NCI-H1105 treated with DMSO at 0.1 percent for 48 hours (cell line): ENCODE measurements around the gene DNAAF6.
"Not testable (repeated sequence)": the region's sequence is repeated elsewhere in the genome, so short reads cannot be mapped to it uniquely, and the experiment has no call there.

Source experiments
- DNase-seq: peaks from one replicate; lab custom pipeline; 2025; lab: John Stamatoyannopoulos, UW

DNAAF6 gene

GRCh38 chrX:107205770-107206696 lies at the start of gene DNAAF6, which contains the start of gene NUP62CL:
DNAAF6 (plus strand) TSS chrX:107206611; CDS start chrX:107212876, 6,265 bp downstream.
NUP62CL (minus strand) TSS chrX:107206433; CDS start chrX:107175146, 31,287 bp downstream.
- DNase-seq, result peak; percentile 61

DNA sequence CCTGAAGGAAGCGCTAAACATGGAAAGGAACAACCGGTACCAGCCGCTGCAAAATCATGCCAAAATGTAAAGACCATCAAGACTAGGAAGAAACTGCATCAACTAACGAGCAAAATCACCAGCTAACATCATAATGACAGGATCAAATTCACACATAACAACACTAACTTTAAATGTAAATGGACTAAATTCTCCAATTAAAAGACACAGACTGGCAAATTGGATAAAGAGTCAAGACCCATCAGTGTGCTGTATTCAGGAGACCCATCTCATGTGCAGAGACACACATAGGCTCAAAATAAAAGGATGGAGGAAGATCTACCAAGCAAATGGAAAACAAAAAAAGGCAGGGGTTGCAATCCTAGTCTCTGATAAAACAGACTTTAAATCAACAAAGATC lies 48.8 kb upstream of the DNAAF6 start:
- not testable (repeated sequence) for DNase-seq

GRCh38 chrX:107167163-107167921 lies 39.1 kb upstream of the DNAAF6 start:
- no peak for DNase-seq

GRCh38 chrX:107168257-107168656 lies 38.2 kb upstream of the DNAAF6 start:
- no peak for DNase-seq

DNA sequence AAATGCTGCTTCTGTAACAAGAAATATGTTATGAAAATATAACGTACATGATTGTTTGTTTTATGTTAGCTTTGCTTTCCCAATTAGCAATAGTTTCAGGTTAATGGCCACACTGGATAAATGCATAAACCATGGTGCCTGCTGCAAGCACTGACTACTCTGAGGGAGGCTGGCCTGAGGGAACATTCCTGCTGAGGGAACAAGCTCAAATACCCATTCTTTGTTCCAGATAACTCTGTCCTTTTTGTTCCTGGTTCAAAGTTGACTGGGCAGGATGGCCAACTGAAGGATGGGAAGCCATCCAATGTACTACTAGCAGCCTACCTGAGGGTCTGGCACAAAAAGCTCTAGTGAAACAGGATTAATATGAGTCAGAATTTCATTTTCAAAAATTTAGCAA lies 37.7 kb upstream of the DNAAF6 start:
- DNase-seq, result no peak

- DNase-seq, result no peak
Measured at GRCh38 chrX:107171369-107172102, 34.9 kb upstream of the DNAAF6 start.

DNA sequence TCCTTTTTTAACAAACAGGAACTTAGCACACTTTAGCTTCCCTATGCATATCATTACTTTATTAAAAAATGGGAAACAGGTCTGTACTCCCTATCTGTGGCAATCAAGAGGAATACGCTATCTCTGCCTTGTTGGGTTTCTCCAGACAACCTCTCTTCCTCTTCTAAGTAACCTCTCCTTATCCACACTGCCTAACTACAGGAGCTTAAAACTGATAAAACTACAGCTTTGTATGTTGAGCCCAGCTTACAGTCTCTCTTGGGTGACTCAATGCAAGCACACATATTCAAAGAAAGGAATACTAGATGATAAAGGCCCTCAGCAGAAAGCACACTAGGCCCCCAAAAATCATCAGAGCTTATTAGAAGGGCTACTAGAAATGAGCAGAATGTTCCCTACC lies 9.1 kb upstream of the DNAAF6 start:
- DNase-seq, result no peak

DNA sequence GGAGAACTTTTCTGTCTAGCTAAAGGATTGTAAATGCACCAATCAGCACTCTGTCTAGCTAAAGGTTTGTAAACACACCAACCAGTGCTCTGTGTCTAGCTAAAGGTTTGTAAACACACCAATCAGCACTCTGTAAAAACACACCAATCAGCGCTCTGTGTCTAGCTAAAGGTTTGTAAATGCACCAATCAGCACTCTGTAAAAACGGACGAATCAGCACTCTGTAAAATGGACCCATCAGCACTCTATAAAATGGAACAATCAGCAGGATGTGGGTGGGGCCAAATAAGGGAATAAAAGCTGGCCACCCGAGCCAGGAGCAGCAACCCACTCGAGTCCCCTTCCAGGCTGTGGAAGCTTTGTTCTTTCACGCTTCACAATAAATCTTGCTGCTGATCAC lies 8.3 kb upstream of the DNAAF6 start:
- not testable (repeated sequence) for DNase-seq

DNA sequence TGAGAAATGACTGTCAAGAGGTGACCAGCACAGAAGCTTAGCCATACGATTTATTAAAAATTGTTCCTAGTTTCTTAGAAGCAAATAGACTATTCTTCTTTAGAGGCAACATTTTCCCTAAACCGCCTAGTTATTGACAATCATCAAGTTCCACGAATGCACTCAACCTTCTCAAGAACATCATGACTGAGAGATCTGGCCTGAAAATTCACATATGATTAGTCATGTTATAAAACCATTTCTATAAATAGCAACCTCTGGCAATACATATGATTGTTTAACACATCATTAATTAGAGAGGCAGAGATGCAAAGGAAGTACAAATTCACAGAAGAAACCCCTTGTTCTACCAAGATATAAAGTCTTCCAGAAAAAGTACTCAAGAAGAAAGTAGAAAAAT lies 6.9 kb upstream of the DNAAF6 start:
- no peak for DNase-seq

DNA sequence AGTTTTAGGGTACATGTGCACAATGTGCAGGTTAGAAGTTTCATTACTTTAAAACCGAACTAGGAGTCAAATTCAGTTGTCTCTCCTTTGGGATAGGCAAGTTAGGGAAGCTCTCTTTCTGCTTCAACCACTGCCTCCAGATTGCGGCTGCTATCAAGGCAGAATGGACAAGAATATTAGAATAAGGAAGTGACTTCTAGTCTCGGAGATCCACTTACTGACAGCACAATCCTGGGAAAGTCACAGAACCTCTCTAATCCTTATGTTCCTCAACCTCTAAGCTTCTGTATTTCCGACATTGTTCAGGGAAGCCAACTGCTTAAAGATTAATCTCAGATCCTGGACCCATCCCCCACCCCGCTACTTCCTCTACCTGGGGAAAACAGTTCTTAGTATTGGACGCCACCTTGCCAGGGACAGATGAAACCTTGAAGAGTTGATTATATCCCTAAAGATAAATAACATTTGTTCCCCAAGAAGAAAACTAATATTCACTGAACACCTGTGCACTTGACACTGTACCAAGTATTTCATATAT lies 2.3 kb upstream of the DNAAF6 start:
- no peak for DNase-seq

GRCh38 chrX:107206697-107207065 lies 270 bp downstream of the DNAAF6 start:
- no peak for DNase-seq

GRCh38 chrX:107207089-107207488 lies 678 bp downstream of the DNAAF6 start:
- DNase-seq, result no peak

GRCh38 chrX:107207943-107208342 lies 1.5 kb downstream of the DNAAF6 start:
- no peak for DNase-seq

GRCh38 chrX:107213477-107213876 lies 7.1 kb downstream of the DNAAF6 start:
- DNase-seq, result no peak

- no peak for DNase-seq
Measured at GRCh38 chrX:107226757-107227156, 20.3 kb downstream of the DNAAF6 start.

DNA sequence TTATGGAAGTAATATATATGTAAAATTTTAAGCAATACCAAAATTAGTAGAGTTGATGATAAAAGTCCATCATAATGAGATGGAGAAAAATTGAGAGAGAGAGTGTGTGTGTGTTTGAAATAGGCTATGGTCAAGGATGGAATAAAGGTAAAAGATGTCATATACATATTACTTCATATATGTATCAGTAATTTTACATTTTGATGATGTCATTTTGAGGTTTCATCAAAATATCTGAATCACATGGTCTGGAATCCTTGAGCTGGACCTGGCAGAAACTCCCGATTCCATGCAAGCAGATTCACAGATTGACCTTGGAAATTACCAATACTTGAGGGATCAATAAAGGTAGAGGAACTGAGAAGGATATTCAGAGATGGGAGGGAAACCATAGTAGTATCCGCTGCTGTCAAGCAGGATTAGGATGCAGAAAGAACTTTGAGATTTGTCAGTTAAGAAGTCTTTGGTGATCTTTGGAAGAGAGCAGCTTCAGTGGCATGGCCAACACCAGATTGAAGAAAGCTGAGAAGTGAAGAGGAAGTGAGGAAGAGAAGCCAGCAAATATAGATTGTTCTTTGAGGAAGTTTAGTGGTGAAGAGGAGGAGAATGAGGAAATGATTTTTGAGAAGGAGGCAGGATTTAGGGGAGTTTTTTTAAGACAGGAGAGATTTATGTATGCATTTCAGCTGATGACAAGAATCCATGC lies 21.5 kb downstream of the DNAAF6 start:
- DNase-seq, result no peak

- no peak for DNase-seq
Measured at GRCh38 chrX:107228486-107228819, 22.0 kb downstream of the DNAAF6 start.

DNA sequence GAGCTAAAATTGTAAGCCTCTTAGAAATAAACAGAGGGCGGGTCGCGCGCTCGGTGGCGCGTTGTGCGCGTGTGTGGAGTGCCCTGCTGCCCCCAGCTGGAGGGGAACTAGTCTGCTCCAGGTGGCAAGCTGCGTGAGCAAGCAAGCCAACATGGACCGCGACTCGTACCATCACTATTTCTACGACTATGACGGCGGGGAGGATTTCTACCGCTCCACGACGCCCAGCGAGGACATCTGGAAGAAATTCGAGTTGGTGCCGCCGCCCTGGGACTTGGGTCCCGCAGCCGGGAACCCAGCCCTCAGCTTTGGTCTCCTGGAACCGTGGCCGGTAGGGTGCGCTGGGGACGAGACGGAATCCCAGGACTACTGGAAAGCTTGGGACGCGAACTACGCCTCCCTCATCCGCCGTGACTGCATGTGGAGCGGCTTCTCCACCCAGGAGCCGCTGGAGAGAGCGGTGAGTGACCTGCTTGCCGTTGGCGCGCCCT lies 66.1 kb downstream of the DNAAF6 start:
- no peak for DNase-seq

- DNase-seq, result no peak
Measured at GRCh38 chrX:107273795-107274194, 67.4 kb downstream of the DNAAF6 start.

GRCh38 chrX:107288676-107289075 lies 82.3 kb downstream of the DNAAF6 start:
- no peak for DNase-seq

DNA sequence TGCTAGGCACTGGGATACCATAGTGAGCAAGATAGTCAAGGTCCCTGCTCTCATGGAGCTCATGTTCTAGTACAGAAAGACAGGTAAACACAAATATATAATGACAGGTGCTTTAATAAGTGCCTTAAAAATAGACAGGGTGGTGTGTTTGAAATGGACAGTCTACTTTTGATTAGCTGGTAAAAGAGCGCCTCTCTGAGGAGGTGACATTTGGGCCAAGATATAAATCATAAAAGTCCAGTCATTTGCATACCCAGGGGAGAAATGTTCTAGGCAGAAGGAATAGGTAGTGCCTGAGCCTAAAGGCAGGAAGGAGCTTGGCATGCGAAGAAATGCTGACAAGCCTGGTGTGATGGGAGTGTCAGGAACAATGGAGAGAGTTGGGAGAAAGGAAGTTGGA lies 83.6 kb downstream of the DNAAF6 start:
- DNase-seq, result no peak
